Femur (tissue), 1 donor: ENCODE data around the gene LILRB1.
"Not testable (repeated sequence)": the region's sequence is repeated elsewhere in the genome, so short reads cannot be mapped to it uniquely, and the experiment has no call there.

Experiments
- DNase-seq: peaks from one replicate; pipeline ENCODE4 v3.0.0-alpha.2; 2017

The LILRB1 gene

DNA sequence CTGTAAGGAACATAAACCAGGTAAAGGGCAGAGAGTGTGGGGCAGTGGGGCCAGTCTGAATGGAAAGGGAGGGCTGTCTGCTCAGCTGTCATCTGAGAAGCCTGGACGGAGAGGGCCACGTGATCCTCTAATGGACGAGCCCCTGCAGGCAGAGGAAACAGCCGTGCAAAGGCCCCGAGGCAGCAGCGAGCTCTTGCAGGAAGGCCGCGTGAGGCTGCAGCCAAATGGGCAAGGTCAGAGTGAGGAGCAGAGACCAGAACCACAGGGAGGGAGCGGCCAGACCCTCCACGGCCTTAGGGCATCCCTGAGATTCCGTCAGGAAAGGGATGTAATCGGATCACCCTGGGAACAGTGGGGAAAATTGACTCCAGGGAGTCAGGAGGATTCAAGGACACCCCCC, 36.9 kb downstream of the LILRB1 start:
- DNase-seq: no peak

DNA sequence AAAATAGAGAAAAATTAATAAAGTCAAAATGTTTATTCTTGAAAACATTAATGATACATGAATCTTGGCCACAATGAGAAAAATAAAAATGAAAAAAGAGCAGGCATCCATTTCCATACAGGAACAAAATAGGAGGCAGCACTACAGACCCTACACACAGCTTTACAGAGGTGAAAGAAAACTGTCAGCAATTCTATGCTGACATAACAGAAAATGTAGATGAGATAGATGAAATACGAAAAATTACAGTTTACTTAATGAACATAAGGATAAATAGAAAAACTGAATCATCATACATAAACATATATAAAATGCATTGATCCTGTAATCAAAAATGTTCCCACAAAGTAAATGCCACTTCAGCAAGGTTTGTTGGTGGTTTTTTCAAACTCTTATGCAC, 38.1 kb downstream of the LILRB1 start:
- DNase-seq: no peak

DNA sequence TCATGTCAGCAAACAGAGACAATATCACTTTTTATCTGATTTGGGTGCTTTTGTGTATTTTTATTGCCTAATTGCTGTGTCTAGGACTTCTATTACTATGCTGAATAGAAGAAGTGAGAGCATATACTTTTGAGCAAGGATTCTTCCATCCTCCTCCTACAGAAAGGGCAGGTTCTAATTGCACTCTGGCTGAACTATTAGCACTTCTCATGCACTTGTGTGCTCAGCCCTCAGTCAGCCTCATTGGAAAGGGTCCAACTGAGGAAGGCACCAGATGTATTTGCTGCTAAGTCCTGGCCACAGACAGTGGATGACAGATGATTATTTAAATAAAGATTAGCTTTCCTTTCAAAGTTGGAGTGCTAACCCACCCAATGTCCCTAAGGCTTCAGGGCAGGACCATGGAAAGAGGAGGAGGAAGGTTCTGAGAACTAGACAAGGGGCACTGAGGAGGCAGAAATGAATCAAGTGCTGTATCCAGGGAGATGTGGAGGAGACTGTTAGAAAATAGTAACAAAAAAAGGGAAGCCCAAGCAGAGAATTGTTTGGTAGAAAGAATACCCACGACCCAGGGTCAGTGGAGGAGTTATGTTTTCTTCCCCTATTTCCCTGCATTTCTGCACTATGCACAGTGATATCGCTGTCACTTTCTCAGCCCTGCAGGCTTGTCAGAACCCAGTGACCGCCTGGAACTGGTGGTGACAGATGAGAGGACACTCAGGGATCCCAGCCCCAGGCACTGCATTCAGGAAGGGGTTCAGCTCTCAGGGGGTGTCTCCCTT, 40.5 kb downstream of the LILRB1 start:
- no peak for DNase-seq

DNA sequence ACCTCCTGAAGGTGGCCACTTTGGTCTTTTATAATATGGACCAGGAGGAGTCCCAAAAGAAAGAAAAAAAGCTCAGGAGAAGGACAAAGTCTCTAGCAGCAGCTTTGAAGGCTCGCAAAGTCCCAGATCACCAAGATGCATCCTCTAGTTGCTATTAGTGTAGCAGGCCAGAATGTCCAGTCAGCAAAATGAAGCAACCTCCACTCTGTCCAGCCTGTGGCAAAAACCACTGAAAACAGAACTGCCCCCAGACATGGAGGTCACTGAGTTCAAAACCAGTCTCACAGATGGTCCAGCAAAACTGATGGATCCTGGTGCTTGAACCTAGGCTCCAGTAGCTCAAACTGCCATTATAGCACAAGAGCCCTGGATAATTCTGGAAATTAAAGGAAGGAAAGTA, 42.9 kb downstream of the LILRB1 start:
- DNase-seq: no peak

DNA sequence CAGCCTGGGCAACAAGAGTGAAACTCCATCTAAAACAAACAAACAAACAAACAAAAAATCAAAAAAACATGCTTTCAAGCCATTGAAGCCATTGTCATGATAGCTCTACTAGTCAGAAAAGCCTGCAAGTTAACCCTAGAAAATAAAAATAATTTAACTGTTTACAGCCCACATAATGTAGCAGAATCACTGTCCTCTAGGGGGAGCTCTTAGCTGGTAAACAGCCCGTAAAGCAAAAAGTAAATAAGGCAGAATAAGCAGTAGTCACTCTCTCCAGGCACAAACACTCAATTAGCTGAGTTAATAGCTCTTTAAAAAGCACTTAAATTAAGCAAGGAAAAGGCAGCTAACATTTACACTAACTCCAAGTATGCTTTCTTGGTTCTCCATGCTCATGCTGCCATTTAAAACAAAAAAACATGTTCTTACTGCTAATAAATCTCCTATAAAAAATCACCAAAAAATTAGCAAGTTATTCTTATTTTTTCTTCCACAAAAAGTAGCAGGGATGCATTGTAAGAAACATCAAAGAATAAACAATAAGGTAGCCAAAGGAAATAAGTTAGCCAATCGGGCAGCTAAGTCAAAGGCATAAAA, 43.8 kb downstream of the LILRB1 start:
- no peak for DNase-seq

DNA sequence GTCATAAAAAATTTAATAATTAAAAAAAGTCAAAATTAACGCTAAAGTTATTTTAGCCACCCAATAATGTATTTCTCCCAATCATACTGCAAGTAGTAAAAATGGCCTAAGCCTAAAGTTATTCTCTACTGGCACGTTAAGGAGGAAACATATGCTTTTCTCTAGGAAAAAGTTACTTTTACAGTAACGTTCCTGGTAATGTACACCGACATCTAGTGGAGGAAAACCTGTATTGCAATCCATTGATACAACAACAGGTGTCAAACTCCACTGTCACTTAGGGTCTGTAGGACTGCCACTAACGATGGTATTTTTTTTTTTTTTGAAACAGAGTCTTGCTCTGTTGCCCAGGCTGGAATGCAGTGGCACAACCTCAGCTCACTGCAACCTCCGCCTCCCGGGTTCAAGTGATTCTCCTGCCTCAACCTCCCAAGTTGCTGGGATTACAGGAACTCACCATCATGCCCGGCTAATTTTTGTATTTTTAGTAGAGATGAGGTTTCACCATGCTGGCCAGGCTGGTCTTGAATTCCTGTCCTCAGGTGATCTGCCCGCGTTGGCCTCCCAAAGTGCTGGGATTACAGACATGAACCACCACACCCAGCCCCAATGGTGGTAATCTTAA, 46.0 kb downstream of the LILRB1 start:
- DNase-seq: not testable (repeated sequence)

DNA sequence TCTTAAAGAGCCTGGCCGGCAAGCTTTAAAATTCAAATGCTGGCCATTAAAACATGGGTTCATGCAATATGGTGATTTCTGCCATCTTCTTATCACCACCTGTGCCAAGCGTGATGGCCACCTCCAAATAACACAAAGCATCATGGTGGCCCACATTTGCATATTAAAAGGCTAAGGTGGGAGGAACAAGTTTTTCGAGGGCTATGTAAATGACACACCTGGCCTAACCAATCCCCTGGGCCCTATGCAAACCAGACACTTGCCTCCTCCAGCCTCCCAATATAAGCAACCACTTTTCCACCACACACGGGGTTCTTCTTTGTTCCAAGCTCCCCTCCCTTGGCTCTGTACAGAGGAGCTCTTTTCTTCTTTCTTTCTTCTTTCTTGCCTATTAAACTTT, 46.9 kb downstream of the LILRB1 start:
- no peak for DNase-seq

DNA sequence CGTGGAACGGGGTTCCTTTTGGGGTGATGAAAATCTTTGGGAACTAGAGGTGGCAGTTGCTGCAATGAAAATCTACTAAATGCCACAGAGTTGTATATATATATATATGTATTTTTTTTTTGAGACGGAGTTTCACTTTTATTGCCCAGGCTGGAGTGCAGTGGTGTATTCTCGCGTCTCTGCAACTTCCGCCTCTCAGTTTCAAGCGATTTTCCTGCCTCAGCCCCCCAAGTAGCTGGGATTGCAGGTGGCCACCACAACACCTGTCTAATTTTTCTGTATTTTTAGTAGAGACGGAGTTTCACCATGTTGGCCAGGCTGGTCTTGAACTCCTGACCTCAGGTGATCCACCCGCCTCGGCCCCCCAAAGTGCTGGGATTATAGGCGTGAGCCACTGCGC, 51.3 kb downstream of the LILRB1 start:
- not testable (repeated sequence) for DNase-seq

DNA sequence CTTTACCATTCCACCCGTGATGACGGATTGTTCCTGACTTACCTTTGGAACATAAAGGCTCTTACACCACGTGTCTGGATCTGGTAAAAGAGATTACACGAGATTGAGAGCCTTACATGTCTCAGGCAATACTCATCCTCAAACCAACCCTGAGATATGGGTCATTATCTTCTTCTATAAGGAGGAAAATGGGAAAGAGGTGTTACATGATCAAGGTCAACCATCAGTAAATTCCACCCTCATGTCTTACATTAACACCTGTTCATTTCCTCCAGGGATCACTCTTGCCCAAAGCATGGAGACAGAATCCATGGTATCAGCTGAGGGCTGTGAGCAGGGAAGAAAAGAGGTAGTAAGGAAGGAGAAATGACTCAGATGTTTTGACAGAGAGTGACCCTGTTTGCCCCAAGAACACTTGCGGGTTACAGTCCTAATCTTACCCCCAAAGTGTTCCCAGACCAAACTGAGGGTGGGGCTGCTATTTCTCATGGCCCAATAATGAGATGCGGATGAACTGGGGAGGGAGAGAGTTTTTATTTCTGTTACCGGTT, 52.1 kb downstream of the LILRB1 start:
- no peak for DNase-seq

DNA sequence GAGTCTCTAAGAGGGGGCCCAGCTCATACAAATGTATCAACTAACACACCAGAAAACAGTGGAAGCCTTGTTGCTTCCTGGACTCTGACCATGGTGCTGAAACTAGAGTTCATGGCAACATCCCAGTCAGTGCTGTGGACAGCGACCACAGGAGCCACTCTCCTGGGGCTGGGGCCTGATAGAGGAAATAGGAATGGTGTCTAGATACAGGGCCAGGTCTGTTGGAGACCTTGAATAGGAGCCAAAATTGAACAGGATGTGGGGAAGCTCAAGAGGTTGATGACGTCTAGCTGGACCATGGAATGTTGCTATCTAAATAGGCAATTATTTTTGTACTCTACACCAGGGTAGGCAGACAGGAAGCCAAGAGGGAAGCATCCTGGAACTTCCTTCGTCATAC, 54.2 kb downstream of the LILRB1 start:
- peak; percentile 46 for DNase-seq
